ENCODE data around the gene KIF2C. TPM values are rescaled to one million over a fixed set of nuclear protein-coding genes. Genes with fewer than 3 reads are reported as not detected.

Gene KIF2C
- polyA plus RNA-seq, 1 donor from 2014 or later: 1.5 TPM

DNA sequence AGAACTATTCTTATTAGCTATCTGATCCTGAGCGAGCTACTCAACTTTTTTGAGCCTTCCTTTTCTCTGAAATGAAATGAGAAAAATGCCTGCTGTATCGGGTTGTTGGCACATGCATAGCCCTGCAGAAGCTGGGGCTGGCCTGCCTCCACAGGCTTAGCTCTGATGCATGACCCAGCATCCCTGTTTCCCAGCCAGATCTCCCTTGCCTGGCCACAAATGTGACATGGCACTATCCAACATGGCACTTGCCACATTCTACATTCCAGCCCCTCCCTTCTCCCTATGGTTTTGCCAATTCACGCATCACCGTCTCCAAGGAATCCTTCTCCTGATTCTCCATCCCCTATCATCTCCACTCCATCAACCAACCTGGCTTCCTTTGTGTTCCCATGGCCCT is 22.5 kb upstream of the KIF2C start:
- no peak overlapping the region for H3K4me2 ChIP-seq (ENCODE audit: low read length)
- no peaks in the 10 kb centered on the region for H3F3A ChIP-seq (ENCODE audit: insufficient read depth, low read length, poor library complexity, severe bottlenecking)
- H4K20me1 ChIP-seq (ENCODE audit: insufficient read depth): no peaks in the 10 kb centered on the region
- H3K4me3 ChIP-seq (ENCODE audit: low read length): no peak overlapping the region
- TF ChIP-seq TAF1 (IDR thresholded peaks at IDR 0.05; ENCODE audit: low read depth): no peak
- H2AFZ ChIP-seq (ENCODE audit: low read depth, low read length): no peak overlapping the region
- no peaks in the 10 kb centered on the region for H3K36me3 ChIP-seq (ENCODE audit: insufficient read depth, low read length)
- H3K9me2 ChIP-seq (ENCODE audit: insufficient read depth, low read length): no peaks in the 10 kb centered on the region
- no peak overlapping the region for H3K27ac ChIP-seq (ENCODE audit: low read length)
- no peaks in the 10 kb centered on the region for H3K9me3 ChIP-seq (ENCODE audit: low read length)
- no peaks in the 10 kb centered on the region for H3K79me2 ChIP-seq (replicated peaks; ENCODE audit: insufficient read depth, low read length)
- H3K9ac ChIP-seq (ENCODE audit: low read length): no peak overlapping the region
- no peaks in the 10 kb centered on the region for H3K27me3 ChIP-seq (ENCODE audit: insufficient read depth, low read depth, low read length)

DNA sequence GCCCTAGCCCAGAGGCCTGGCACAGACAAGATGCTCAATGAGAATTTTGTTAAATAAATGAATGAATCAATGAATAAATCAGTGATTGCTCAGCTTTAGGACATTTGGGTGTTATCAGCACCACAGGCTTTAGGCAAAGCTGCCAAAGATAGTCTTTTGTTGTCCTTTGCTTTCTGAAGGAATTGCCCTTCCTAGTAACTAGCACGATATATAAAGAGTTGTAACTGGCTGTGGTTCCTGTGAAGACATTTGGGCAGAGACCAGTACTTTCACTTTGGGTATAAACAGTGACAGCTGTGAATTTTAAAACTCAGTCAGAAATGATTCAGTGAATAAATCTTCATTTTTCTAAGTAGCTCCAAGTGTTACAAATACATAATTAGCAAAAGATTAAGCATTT is 22.0 kb upstream of the KIF2C start:
- no peak overlapping the region for H2AFZ ChIP-seq (ENCODE audit: low read depth, low read length)
- no peaks in the 10 kb centered on the region for H3F3A ChIP-seq (ENCODE audit: insufficient read depth, low read length, poor library complexity, severe bottlenecking)
- H3K79me2 ChIP-seq (replicated peaks; ENCODE audit: insufficient read depth, low read length): no peaks in the 10 kb centered on the region
- H3K4me3 ChIP-seq (ENCODE audit: low read length): no peak overlapping the region
- H3K9ac ChIP-seq (ENCODE audit: low read length): no peak overlapping the region
- no peaks in the 10 kb centered on the region for H4K20me1 ChIP-seq (ENCODE audit: insufficient read depth)
- H3K9me3 ChIP-seq (ENCODE audit: low read length): no peaks in the 10 kb centered on the region
- no peaks in the 10 kb centered on the region for H3K36me3 ChIP-seq (ENCODE audit: insufficient read depth, low read length)
- H3K27ac ChIP-seq (ENCODE audit: low read length): no peak overlapping the region
- no peaks in the 10 kb centered on the region for H3K9me2 ChIP-seq (ENCODE audit: insufficient read depth, low read length)
- no peak for TF ChIP-seq RAD21 (conservative IDR thresholded peaks at IDR 0.05)
- no peak for TF ChIP-seq TAF1 (IDR thresholded peaks at IDR 0.05; ENCODE audit: low read depth)
- TF ChIP-seq MXI1 (conservative IDR thresholded peaks at IDR 0.05; ENCODE audit: poor library complexity, severe bottlenecking): no peak
- TF ChIP-seq, protein P1, sequence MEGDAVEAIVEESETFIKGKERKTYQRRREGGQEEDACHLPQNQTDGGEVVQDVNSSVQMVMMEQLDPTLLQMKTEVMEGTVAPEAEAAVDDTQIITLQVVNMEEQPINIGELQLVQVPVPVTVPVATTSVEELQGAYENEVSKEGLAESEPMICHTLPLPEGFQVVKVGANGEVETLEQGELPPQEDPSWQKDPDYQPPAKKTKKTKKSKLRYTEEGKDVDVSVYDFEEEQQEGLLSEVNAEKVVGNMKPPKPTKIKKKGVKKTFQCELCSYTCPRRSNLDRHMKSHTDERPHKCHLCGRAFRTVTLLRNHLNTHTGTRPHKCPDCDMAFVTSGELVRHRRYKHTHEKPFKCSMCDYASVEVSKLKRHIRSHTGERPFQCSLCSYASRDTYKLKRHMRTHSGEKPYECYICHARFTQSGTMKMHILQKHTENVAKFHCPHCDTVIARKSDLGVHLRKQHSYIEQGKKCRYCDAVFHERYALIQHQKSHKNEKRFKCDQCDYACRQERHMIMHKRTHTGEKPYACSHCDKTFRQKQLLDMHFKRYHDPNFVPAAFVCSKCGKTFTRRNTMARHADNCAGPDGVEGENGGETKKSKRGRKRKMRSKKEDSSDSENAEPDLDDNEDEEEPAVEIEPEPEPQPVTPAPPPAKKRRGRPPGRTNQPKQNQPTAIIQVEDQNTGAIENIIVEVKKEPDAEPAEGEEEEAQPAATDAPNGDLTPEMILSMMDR (IDR thresholded peaks at IDR 0.05; ENCODE audit: poor library complexity, severe bottlenecking): no peak
- TF ChIP-seq POLR2AphosphoS5 (IDR thresholded peaks at IDR 0.05): no peak
- no peak overlapping the region for H3K4me2 ChIP-seq (ENCODE audit: low read length)
- no peaks in the 10 kb centered on the region for H3K27me3 ChIP-seq (ENCODE audit: insufficient read depth, low read depth, low read length)

DNA sequence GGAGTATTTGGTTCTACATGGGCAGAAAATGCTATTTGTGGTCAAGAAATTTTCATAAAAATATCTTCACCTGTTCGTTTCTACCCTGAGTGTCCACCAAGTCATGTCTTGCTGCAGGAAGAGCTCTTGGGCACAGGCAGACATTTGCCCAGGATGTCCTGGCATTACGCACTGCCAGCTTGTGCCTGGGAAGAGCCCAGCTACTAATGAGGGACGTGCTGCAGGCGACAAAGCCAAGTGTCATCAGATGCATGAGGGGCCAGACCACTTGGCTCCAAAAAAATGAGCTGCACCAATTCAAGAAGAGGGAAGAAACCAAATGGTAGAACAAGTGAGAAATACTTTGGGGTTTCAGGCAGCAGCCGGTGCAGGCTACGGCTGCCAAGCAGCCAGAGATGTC is 21.5 kb upstream of the KIF2C start:
- Histone ChIP-seq H3K36me3 (ENCODE audit: insufficient read depth, low read length) (no peaks in the 10 kb centered on the region), H3K27ac (ENCODE audit: low read length) (no peak overlapping the region), H3K79me2 (replicated peaks; ENCODE audit: insufficient read depth, low read length) (no peaks in the 10 kb centered on the region), H2AFZ (ENCODE audit: low read depth, low read length) (no peak overlapping the region), H3K4me2 (ENCODE audit: low read length) (no peak overlapping the region), H3K9me2 (ENCODE audit: insufficient read depth, low read length) (no peaks in the 10 kb centered on the region), H3K9me3 (ENCODE audit: low read length) (no peaks in the 10 kb centered on the region), H3K9ac (ENCODE audit: low read length) (no peak overlapping the region), H4K20me1 (ENCODE audit: insufficient read depth) (no peaks in the 10 kb centered on the region), H3K27me3 (ENCODE audit: insufficient read depth, low read depth, low read length) (no peaks in the 10 kb centered on the region), H3K4me3 (ENCODE audit: low read length) (no peak overlapping the region), H3F3A (ENCODE audit: insufficient read depth, low read length, poor library complexity, severe bottlenecking) (no peaks in the 10 kb centered on the region)
- TF ChIP-seq TAF1 (IDR thresholded peaks at IDR 0.05; ENCODE audit: low read depth): no peak

DNA sequence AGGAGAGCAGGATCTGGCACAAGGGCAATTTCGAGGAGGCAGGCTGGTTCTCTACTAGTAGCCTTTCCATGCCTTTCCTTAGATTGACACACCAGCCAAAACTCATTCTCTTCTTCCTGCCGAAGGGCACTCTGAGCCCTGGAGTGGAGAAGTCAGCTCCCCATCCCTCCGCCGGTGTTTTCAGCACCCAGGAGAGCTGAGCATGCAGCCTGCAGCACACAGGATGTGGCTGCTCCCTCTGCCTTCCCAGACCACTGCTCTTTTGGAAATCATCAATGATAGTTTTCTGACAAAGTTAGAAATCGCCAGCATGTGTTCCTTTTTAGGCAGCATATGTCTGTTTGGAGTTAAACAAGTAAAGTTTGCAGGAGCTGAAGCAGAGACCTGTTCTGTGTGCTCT is 20.3 kb upstream of the KIF2C start:
- no peak overlapping the region for H2AFZ ChIP-seq (ENCODE audit: low read depth, low read length)
- no peaks in the 10 kb centered on the region for H3K9me3 ChIP-seq (ENCODE audit: low read length)
- no peaks in the 10 kb centered on the region for H4K20me1 ChIP-seq (ENCODE audit: insufficient read depth)
- no peaks in the 10 kb centered on the region for H3K9me2 ChIP-seq (ENCODE audit: insufficient read depth, low read length)
- no peak overlapping the region for H3K4me2 ChIP-seq (ENCODE audit: low read length)
- no peak overlapping the region for H3K4me3 ChIP-seq (ENCODE audit: low read length)
- H3K36me3 ChIP-seq (ENCODE audit: insufficient read depth, low read length): no peaks in the 10 kb centered on the region
- no peak overlapping the region for H3K27ac ChIP-seq (ENCODE audit: low read length)
- H3K79me2 ChIP-seq (replicated peaks; ENCODE audit: insufficient read depth, low read length): no peaks in the 10 kb centered on the region
- H3K27me3 ChIP-seq (ENCODE audit: insufficient read depth, low read depth, low read length): no peaks in the 10 kb centered on the region
- no peaks in the 10 kb centered on the region for H3F3A ChIP-seq (ENCODE audit: insufficient read depth, low read length, poor library complexity, severe bottlenecking)
- TF ChIP-seq POLR2AphosphoS5 (IDR thresholded peaks at IDR 0.05): no peak
- no peak for TF ChIP-seq RAD21 (conservative IDR thresholded peaks at IDR 0.05)
- TF ChIP-seq, protein P1 (IDR thresholded peaks at IDR 0.05; ENCODE audit: poor library complexity, severe bottlenecking): no peak
- TF ChIP-seq EP300 (conservative IDR thresholded peaks at IDR 0.05; ENCODE audit: poor library complexity, severe bottlenecking): no peak
- no peak for TF ChIP-seq EZH2 (IDR thresholded peaks at IDR 0.05; ENCODE audit: borderline replicate concordance, insufficient read depth, low read length, poor library complexity, severe bottlenecking)
- no peak overlapping the region for H3K9ac ChIP-seq (ENCODE audit: low read length)

All from neural cell (in vitro differentiated cells).